ENCODE results near the gene DACT3.

Gene DACT3

GRCh38 chr19:46661735-46662592 lies 982 bp upstream of the DACT3 start:
- DNase-seq = peak; percentile 80

- DNase-seq = no peak
Measured at GRCh38 chr19:46660551-46661019, 397 bp downstream of the DACT3 start.

GRCh38 chr19:46660008-46660517 lies 919 bp downstream of the DACT3 start:
- DNase-seq = no peak

GRCh38 chr19:46659151-46660007 lies 1.6 kb downstream of the DACT3 start:
- no peak for DNase-seq

GRCh38 chr19:46656541-46656940 lies 4.4 kb downstream of the DACT3 start:
- DNase-seq = no peak

GRCh38 chr19:46654621-46655152 lies 6.3 kb downstream of the DACT3 start:
- no peak for DNase-seq

GRCh38 chr19:46650445-46650844 lies 10.5 kb downstream of the DACT3 start:
- DNase-seq = no peak

- DNase-seq = no peak
Measured at GRCh38 chr19:46648961-46649960, 11.7 kb downstream of the DACT3 start.

- no peak for DNase-seq
Measured at GRCh38 chr19:46648060-46648960, 12.7 kb downstream of the DACT3 start.

GRCh38 chr19:46646402-46646801 lies 14.6 kb downstream of the DACT3 start:
- no peak for DNase-seq

- DNase-seq = no peak
Measured at GRCh38 chr19:46644720-46645119, 16.3 kb downstream of the DACT3 start.

- no peak for DNase-seq
Measured at GRCh38 chr19:46640656-46641055, 20.3 kb downstream of the DACT3 start.

- peak; percentile 58 for DNase-seq
Measured at GRCh38 chr19:46639358-46640182, 21.4 kb downstream of the DACT3 start.

- no peak for DNase-seq
Measured at GRCh38 chr19:46637224-46637623, 23.8 kb downstream of the DACT3 start.

GRCh38 chr19:46635920-46636761 lies 24.8 kb downstream of the DACT3 start, which contains the start of gene GNG8:
Gene GNG8, minus strand, starts transcription at chr19:46636202. Its CDS starts 1,520 bp downstream, at chr19:46634682.
- DNase-seq = no peak

- no peak for DNase-seq
Measured at GRCh38 chr19:46634656-46635218, 26.2 kb downstream of the DACT3 start.

GRCh38 chr19:46634045-46634655 lies 26.8 kb downstream of the DACT3 start:
- peak; percentile 97 for DNase-seq

GRCh38 chr19:46633130-46633529 lies 27.9 kb downstream of the DACT3 start:
- DNase-seq = no peak

All from CD4-positive, alpha-beta T cell treated with Interferon gamma for 1 hour (primary cell).